NCI-H226 (cell line): ENCODE data around the gene RAI14.

Source experiments
- DNase-seq: peaks from one replicate; pipeline ENCODE4 v3.0.0-alpha.2; 2015

The RAI14 gene

GRCh38 chr5:34831303-34831702, 175.2 kb downstream of the RAI14 start:
- no peak for DNase-seq

DNA sequence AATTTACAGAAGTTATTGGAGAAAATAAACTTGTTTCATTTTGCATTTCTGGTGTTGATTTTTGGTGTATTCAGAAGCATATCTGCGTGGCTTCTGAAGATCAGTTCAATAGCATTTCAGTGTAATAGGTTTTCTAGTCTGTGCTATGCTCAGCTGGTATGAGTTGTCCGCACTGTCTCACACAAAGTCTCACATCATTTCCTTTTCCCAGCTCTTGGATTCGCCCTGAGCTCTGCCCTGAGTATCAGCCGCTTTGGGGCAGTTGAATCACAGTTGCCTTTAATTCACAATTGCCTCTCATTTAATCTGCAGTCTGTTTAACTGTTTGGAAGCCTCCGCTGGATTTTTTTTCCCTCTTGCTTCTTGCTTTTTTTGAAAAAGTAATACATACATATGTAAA, 176.4 kb downstream of the RAI14 start:
- DNase-seq: no peak

DNA sequence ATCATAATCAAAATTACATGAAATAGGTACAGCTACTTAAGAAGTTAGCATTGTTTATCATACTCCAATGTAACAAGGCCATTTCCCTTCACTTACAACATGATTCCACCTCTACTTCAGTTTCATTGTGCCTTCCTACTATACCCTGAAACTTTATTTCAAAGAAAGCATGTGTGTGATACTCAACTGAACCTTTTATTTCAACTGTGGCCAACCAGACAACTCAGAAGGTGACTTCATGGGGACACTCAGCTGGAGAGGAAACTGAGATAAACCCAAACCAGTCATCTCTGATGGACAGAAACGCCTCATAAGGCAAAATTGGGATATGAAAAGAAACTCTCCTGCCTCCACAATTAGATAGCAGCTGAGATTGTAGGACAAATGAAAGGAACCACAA, 177.0 kb downstream of the RAI14 start:
- DNase-seq: no peak

DNA sequence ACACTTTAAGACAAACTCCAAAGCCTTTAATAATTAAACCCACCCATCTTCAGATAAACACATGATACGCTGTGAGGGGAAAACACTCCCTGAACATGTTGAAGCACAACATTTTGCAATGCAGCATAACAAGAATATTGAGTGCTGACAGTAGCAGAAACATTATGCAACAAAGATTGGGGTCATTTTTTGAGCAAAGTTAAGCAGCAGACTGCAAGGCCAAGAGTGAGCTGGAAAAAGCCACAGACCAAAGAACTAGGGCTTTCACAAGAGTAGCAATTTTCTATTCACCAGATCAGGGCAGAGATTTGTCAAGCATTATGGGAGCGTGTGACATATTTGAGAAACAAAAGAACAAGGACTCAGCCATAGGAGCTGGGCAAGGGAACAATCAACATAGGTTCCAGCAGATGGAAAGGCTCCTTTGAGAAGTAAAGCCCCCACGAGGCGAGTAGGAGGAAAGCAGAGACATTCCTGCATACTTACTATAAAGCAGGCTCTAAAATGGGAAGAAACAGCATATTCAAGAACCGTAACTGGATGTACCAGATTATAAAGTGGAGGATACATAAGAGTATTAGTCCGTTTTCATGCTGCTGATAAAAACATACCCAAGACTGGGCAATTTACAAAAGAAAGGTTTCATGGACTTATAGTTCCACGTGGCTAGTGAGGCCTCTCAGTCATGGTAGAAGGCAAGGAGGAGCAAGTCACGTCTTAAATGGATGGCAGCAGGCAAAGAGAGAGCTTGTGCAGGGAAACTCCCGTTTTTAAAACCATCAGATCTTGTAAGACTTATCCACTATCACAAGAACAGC, 178.1 kb downstream of the RAI14 start:
- DNase-seq: no peak

DNA sequence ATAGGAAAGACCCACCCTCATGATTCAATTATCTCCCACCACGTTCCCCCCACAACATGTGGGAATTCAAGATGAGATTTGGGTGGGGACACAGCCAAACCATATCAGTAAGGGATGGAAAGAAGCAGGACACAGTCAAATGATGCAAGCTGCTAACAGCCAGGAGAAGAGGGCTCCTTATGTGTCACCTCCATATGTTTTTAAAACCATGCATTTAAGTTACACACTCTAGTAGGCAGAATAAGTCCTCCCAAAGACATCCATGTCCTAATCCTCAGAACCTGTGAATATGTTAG, 178.6 kb downstream of the RAI14 start:
- no peak for DNase-seq

DNA sequence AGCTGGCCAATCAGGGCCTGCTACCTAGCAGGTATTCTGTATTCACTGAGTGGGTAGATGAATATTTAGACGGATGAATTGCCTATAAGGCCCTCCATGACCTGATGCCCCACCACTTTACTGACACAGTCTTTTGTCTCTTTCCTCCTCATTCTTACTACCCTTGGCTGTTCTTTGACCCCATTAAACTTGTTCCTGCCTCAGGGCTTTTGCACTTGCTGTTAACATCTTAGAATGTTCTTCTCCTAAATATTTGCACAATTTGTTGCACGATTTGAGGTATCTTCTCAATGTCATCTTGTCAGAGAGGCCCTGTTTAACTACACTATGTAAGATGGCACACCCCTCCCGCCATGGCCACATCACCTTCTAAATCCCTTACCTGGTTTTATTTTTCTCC, 179.5 kb downstream of the RAI14 start:
- DNase-seq: no peak

- DNase-seq: peak; percentile 85
These were observed 182.9 kb downstream of the RAI14 start, which contains the start of gene TTC23L for GRCh38 chr5:34838785-34839714. Gene TTC23L (plus strand): TSS chr5:34839164. CDS start chr5:34840672, 1,508 bp downstream.

- DNase-seq: no peak
These were observed 185.7 kb downstream of the RAI14 start for GRCh38 chr5:34841816-34842215.

DNA sequence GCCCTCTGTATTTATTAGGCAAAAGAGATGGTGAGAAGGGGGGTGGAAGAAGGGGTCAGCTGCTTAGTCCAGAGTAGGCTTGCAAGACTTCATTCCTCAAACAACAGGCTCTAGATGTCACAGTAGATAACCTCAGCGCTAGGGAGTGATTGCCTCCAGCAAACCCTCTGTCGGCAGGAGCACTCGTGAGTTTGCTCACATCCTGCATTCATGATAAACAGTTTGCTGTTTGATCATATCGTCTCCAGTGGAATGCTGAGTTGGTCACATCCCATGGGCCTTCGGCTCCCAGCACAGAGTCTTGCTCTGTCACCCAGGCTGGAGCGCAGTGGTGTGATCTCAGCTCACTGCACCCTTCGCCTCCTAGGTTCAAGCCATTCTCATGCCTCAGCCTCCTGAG, 186.4 kb downstream of the RAI14 start:
- DNase-seq: no peak

GRCh38 chr5:34843497-34843896, 187.4 kb downstream of the RAI14 start:
- DNase-seq: no peak

DNA sequence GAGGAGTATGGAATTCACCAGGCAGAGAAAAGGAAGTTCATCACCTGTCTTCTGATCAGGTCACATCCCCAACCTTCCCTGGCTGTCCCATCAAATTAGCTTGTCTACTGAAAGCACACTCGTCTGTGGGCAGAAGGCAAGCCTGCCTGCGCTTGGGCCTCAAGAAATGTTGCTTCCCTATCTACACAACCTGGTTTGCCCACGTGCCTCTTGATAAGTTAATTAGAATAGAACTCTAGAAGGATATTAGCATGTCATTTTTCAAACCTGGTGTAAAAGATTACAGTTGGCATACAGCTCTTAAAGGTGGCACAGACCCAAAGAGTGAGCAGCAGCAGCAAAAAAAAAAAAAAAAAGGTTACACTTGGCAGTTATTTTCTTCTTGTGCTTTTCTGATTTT, 188.0 kb downstream of the RAI14 start:
- DNase-seq: no peak

DNA sequence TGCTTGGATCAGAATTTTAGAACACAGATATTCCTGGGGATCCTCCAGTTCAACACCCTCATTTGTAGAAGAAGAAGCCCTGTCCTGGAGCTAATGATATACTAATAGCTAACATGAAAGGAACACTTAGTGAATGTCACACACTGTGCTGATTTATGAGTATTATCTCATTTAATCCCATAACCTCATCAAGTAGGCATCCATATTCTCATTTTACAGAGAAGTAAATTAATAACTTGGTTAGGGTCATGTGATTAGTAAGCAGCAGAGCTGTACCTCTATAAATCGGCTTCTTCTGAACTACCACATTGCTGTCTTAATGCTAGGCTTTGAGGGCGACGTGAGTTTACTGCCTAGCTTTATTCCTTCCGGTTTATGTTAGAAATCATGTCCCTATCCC, 188.9 kb downstream of the RAI14 start:
- no peak for DNase-seq

DNA sequence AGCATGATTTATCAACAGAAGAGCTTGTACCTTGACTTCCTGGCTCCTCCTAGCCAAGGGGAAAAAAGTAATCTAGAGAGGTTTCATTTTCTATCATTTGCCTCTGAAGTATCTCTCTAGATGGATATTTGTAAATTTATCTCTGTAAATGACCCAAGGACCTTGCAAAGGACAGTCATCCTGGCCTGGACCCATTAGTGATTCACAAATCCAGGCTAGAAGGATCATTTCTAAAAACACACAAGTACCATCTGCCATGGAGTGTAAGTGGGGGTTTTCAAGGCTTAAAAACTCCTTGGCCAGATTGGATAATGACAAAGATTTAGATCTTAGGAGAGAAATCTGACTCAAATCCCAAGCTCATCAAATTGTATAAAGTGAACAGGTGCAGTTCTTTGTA, 190.9 kb downstream of the RAI14 start:
- DNase-seq: no peak

DNA sequence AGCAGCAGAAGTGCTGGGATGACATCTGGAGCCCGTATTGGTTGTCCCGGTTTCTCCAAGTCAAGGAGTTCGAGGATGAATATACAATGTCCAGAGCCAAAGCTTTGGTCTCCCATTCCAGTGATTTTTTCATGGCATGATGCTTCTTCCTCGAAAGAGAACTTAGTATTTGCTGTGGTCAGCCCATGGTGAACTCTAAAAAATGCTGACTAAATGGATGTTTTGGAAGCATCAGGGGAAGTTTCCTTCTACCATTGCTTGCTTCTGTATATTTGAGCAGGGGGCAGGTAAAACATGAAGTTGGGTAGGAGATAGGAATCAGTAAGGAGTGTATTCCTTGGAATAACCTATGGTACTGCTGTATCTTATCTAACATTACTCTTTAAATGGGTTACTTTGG, 191.4 kb downstream of the RAI14 start:
- no peak for DNase-seq

DNA sequence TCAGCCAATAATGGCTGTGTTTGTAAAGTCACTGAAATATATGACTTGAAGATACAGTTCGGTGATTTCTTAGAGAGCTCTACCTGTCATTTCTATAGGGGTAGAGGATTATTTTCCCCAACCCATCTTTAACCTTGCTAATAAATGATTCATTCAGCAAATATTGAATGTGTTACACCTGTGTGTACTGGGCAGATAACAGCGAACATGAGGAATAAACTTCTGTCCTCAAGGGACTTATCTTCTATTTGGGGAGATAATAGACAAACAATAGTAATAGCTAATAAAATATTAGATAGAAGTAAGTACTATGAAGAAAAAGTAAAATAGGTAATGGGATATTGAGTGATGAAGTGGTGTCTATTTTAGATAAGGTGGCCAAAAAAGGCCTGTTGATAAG, 192.1 kb downstream of the RAI14 start:
- no peak for DNase-seq

DNA sequence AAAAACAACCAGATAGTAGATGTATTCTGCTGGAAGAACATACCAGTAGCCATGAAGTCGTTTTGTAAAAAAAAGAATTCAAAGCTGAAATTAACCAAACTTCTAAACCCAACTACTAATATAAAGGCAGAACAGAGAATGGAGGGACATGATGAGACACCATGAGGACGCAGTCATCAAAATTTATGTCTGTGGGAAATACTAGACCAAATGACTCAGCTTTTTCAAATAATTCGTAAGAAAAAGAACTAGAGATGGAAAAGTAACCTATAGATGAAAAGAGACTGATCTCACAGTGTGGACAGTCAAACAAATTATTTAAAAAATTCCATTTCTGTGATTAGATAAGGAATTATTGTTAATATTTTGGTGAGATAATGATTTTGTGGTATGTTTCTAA, 193.1 kb downstream of the RAI14 start:
- no peak for DNase-seq

DNA sequence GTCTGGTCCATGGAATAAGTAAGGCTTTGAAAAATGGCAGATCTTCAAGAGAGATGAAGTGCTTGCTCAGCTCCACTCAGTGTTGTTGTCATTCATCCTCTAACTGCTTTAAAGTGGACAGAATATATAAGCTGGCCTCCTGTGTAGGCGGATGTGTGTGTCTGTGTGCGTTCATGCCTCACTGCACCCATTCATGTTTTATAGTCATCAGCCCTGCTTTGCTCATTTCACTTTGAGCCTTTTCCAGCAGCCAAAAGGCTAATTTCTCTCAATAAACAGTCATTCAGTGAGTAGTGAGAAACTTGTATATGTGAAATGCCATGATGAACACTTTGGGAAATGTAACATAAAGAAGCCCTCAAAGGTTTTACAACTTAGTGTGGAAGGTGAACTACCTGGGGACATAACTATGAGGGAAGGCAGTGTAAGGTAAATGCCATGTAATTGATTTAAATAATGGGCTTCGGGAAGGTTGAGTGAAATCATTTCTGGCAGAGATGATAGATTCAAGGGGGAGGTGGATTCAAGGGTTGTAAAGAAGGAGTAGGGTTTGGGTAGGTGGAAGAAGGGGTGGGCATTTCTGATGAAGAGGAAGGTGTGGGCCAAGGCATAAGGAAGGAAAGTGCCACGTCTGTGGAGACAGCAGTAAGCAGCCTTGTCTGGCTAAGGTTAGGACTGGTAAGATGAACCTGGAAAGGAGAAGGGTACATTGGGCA, 198.5 kb downstream of the RAI14 start:
- no peak for DNase-seq

- DNase-seq: no peak
These were observed 201.0 kb downstream of the RAI14 start for GRCh38 chr5:34857161-34857560.

- DNase-seq: no peak
These were observed 201.8 kb downstream of the RAI14 start for GRCh38 chr5:34857894-34858293.

GRCh38 chr5:34858790-34859189, 202.7 kb downstream of the RAI14 start:
- DNase-seq: no peak

GRCh38 chr5:34859253-34859652, 203.1 kb downstream of the RAI14 start:
- no peak for DNase-seq

GRCh38 chr5:34863946-34864345, 207.8 kb downstream of the RAI14 start:
- DNase-seq: no peak

DNA sequence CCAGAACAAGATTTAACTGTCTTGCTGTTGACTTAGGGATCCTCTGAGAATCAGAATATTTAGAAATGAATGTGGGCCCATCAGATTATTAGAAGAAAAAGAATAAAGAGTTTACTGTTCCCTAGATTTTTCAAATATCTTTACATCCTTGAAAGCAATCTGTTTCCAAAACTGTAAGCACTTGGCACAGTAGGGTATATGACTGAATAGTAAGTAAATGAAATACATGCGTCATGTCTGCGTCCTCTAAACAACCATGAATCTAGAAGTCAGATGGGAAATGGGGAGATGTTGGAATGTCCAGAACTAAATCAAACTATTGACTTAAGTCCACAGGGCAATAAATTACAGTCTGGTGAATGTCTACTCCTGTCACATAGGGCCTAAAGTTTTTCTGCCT, 209.0 kb downstream of the RAI14 start:
- no peak for DNase-seq
